ENCODE data around the gene BBX.

Gene BBX

GRCh38 chr3:107661447-107662123 is 138.8 kb downstream of the BBX start:
- TF ChIP-seq CTCF (IDR thresholded peaks at IDR 0.05): no peak

DNA sequence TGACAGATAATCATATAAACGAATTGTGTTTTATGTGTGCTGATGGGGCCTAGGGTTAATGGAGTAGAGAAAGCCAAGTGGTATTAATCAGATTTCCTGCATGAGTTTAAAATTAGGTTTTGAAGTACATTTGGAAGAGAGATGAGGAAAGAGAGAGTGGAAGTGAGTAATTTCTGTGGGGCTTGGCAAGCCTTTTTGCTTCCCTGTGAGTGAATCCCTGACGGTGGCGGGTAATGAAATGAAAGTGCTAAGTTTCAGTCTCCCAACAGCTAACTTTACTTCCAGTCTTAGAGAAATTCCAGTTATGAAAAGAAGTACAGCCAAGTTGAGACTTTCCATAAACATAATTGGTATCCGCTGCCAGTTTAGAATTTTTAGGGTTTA is 139.4 kb downstream of the BBX start:
- DNase-seq (ENCODE audit: low spot score): no peak
- TF ChIP-seq CTCF (IDR thresholded peaks at IDR 0.05): no peak
- H3K4me3 ChIP-seq: peak overlapping the region; percentile 56
- H3K27ac ChIP-seq: peak overlapping the region; percentile 62 to 80

More at GRCh38 chr3:107661447-107662123, 138.8 kb downstream of the BBX start:
- Histone ChIP-seq H3K27ac (peak overlapping the region; percentile 62 to 80), H3K4me3 (peak overlapping the region; percentile 56)
- DNase-seq (ENCODE audit: low spot score): no peak

- DNase-seq (ENCODE audit: low spot score): no peak
- Histone ChIP-seq H3K4me3 (peak overlapping the region; percentile 56), H3K27ac (peak overlapping the region; percentile 62 to 80)
- TF ChIP-seq CTCF (IDR thresholded peaks at IDR 0.05): no peak
Observed at GRCh38 chr3:107662586-107662985, 139.8 kb downstream of the BBX start.

DNA sequence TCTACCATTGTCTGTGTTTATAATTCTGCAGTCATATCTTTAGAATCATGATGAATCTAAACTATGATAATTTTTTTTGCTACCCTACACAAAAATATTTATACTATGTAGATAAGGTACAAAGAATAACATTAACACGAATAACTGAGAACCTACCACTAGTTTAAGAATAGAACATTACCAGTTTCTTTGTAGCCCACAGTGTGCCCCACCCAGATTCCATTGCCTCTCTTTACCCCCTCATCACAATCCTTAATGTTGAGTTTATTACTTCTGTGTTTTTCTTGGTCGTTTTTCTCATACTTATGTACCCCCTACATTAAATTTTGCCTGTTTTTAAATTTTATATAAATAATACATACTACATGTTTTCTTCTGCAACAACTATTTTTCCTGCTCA is 140.5 kb downstream of the BBX start:
- no peak overlapping the region for H3K4me3 ChIP-seq
- DNase-seq (ENCODE audit: low spot score): no peak
- TF ChIP-seq CTCF (IDR thresholded peaks at IDR 0.05): no peak
- peak overlapping the region; percentile 62 to 80 for H3K27ac ChIP-seq

GRCh38 chr3:107664614-107665013 is 141.9 kb downstream of the BBX start:
- no peak for TF ChIP-seq CTCF (IDR thresholded peaks at IDR 0.05)
- DNase-seq (ENCODE audit: low spot score): no peak
- Histone ChIP-seq H3K27ac (peak overlapping the region in 1 of 2 donors; percentile 11), H3K4me3 (no peak overlapping the region)

- no peak for TF ChIP-seq CTCF (IDR thresholded peaks at IDR 0.05)
- Histone ChIP-seq H3K27ac (peak overlapping the region; percentile 11 to 68), H3K4me3 (no peak overlapping the region)
- DNase-seq (ENCODE audit: low spot score): no peak
Observed at GRCh38 chr3:107665351-107665750, 142.6 kb downstream of the BBX start.

DNA sequence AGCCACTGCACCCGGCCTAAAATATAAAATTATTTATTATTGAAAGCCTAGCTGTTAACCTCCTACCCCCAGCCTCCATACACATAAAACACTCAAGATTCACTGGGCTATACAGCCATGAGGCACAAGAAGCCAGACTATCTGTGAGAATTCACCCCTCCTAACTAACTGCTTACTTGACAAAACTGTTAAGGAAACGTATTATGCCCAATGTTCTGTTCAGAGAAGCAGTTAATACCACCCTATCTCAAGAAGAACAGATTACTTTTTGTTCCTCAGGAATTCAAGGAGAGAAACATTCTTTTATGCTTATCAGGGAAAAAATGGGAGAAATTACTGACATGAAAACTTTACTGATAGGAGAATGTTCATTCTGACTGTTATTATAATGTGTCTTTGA is 144.1 kb downstream of the BBX start:
- no peak overlapping the region for H3K27ac ChIP-seq
- no peak for DNase-seq (ENCODE audit: low spot score)
- TF ChIP-seq CTCF (IDR thresholded peaks at IDR 0.05): no peak
- no peak overlapping the region for H3K4me3 ChIP-seq

Measured in coronary artery (tissue), 2 donors.